HepG2 (cell line): ENCODE data around the gene MAEA. TPM values are rescaled to one million over a fixed set of nuclear protein-coding genes. Genes with fewer than 3 reads are reported as not detected.

Source experiments
- ATF7 ChIP-seq, 2 experiments: fragments of 450-650 bp in 1 of 2; sonication (generic) in 1 of 2; formaldehyde crosslinking in 1 of 2; IDR thresholded peaks; 2 replicates each; pipeline versions ENCODE4 v1.4.0 to v1.6.1; 2016 to 2020; ENCODE audit warnings: antibody characterized with exemption in 1 of 2, mild to moderate bottlenecking in 1 of 2, missing genetic modification reagents in 1 of 2
- ETV5 ChIP-seq: IDR thresholded peaks from 2 replicates; pipeline ENCODE4 v1.6.1; 2018; ENCODE audit warnings: missing biosample characterization, missing genetic modification reagents, inconsistent platforms, borderline replicate concordance
- FOXA3 ChIP-seq: IDR thresholded peaks from 2 replicates; pipeline ENCODE4 v1.6.1; 2016; ENCODE audit warnings: missing genetic modification reagents, missing compliant biosample characterization
- FOXM1 ChIP-seq: sonication (generic); formaldehyde crosslinking; IDR thresholded peaks from 2 replicates; pipeline ENCODE4 v1.5.0; 2020; ENCODE audit warnings: missing genetic modification reagents
- GLMP ChIP-seq: sonication (generic); formaldehyde crosslinking; IDR thresholded peaks from 2 replicates; pipeline ENCODE4 v1.9.0; 2021; ENCODE audit warnings: missing genetic modification reagents, mild to moderate bottlenecking, borderline replicate concordance
- HMGXB3 ChIP-seq: sonication (generic); formaldehyde crosslinking; IDR thresholded peaks from 2 replicates; pipeline ENCODE4 v1.4.0; 2020; ENCODE audit warnings: missing genetic modification reagents, borderline replicate concordance
- MTF2 ChIP-seq: sonication (generic); formaldehyde crosslinking; IDR thresholded peaks from 2 replicates; pipeline ENCODE4 v1.5.0; 2020; ENCODE audit warnings: missing genetic modification reagents, borderline replicate concordance
- NFRKB ChIP-seq: fragments of 450-650 bp; IDR thresholded peaks from 2 replicates; pipeline ENCODE4 v1.6.1; 2017
- RXRA ChIP-seq: sonication (generic); formaldehyde crosslinking; IDR thresholded peaks from 2 replicates; pipeline ENCODE4 v1.5.1; 2020; ENCODE audit warnings: missing genetic modification reagents
- ZBTB14 ChIP-seq: sonication (generic); formaldehyde crosslinking; IDR thresholded peaks from 2 replicates; pipeline ENCODE4 v1.4.0; 2020; ENCODE audit warnings: missing genetic modification reagents
- ZBTB26 ChIP-seq: IDR thresholded peaks from 2 replicates; pipeline ENCODE4 v1.6.1; 2016; ENCODE audit warnings: missing compliant biosample characterization, missing genetic modification reagents, borderline replicate concordance
- ZNF276 ChIP-seq: sonication (generic); formaldehyde crosslinking; IDR thresholded peaks from 2 replicates; pipeline ENCODE4 v1.4.0; 2020; ENCODE audit warnings: mild to moderate bottlenecking, low read depth, missing genetic modification reagents
- ZNF333 ChIP-seq: sonication (generic); formaldehyde crosslinking; IDR thresholded peaks from 2 replicates; pipeline ENCODE4 v1.4.0; 2020; ENCODE audit warnings: mild to moderate bottlenecking, missing genetic modification reagents, borderline replicate concordance
- ZNF362 ChIP-seq: sonication (generic); formaldehyde crosslinking; IDR thresholded peaks from 2 replicates; pipeline ENCODE4 v1.4.0; 2020; ENCODE audit warnings: missing genetic modification reagents, mild to moderate bottlenecking, borderline replicate concordance
- ZNF552 ChIP-seq: sonication (generic); formaldehyde crosslinking; IDR thresholded peaks from 2 replicates; pipeline ENCODE4 v1.9.0; 2022; ENCODE audit warnings: missing genetic modification reagents, mild to moderate bottlenecking, borderline replicate concordance
- ZNF766 ChIP-seq: sonication (generic); formaldehyde crosslinking; IDR thresholded peaks from 2 replicates; pipeline ENCODE4 v1.5.0; 2020; ENCODE audit warnings: missing genetic modification reagents, borderline replicate concordance
- ZNF816 ChIP-seq: sonication (generic); formaldehyde crosslinking; IDR thresholded peaks from 2 replicates; pipeline ENCODE4 v1.8.0; 2022; ENCODE audit warnings: missing genetic modification reagents, mild to moderate bottlenecking, borderline replicate concordance
- polyA plus RNA-seq, 8 experiments: library from polyadenylated mRNA; depleted of rRNA in 3 of 8; stranded (reverse) in 7 of 8; unstranded in 1 of 8; fragments of >200 nt; fragmentation: Illumina TruSeq in 4 of 8; extraction: Trizol in 4 of 8; gene quantifications; 2 replicates each; pipeline versions ENCODE4 v1.2.1 to v1.2.3, GENCODE V29; 2011 to 2016; ENCODE audit warnings: low read depth in 4 of 8, missing spikeins in 1 of 8, mixed read lengths in 1 of 8; ENCODE audit not compliant: insufficient read depth in 1 of 8
- total RNA-seq, 5 experiments: library from RNA; depleted of rRNA; stranded (reverse); fragments of >200 nt; fragmentation: Illumina TruSeq; extraction: Trizol; gene quantifications; 2 replicates each; pipeline ENCODE4 v1.2.3, GENCODE V29; 2016; ENCODE audit warnings: low read depth in 1 of 5

Gene MAEA
- total and polyA plus RNA-seq, 2 of the 13 experiments (the other 11 are each of a cell fraction or from before 2014, with no cell fraction given): 52.0 to 57.1 TPM

GRCh38 chr4:1309261-1310010, 19.7 kb downstream of the MAEA start (continued):
- 0 out of 2 replicates have a peak, but pooled peaks have one; percentile 23 for TF ChIP-seq ZNF333 (CRISPR knock-in tag)
- TF ChIP-seq FOXA3 (CRISPR knock-in tag): no peak
- no peak for TF ChIP-seq FOXM1 (CRISPR knock-in tag)
- TF ChIP-seq ZBTB14 (CRISPR knock-in tag): no peak
- TF ChIP-seq MTF2: no peak
- TF ChIP-seq ZNF276 (CRISPR knock-in tag): no peak
- no peak for TF ChIP-seq NFRKB
- peak; percentile 82 for TF ChIP-seq ETV5 (CRISPR knock-in tag)
- peak; percentile 53; the same call in 1 of the 2 replicates for TF ChIP-seq HMGXB3
- 0 out of 2 replicates have a peak, but pooled peaks have one; percentile 63 for TF ChIP-seq ZNF766 (CRISPR knock-in tag)
- no peak for TF ChIP-seq ZNF552
- peak; percentile 19; the same call in 1 of the 2 replicates for TF ChIP-seq ZBTB26
- peak; percentile 15; the same call in 1 of the 2 replicates for TF ChIP-seq ZNF362 (CRISPR knock-in tag)
- TF ChIP-seq ATF7 (IDR thresholded peaks at IDR 0.05): no peak
- no peak for TF ChIP-seq ATF7 (CRISPR knock-in tag; IDR thresholded peaks at IDR 0.05)
- no peak for TF ChIP-seq GLMP (CRISPR knock-in tag)
- TF ChIP-seq RXRA (CRISPR knock-in tag): no peak
- no peak for TF ChIP-seq ZNF816 (CRISPR knock-in tag)
